Measurements from ENCODE around the gene PIGV.

PIGV gene

GRCh38 chr1:26783646-26784022, 4.1 kb upstream of the PIGV start:
- no peak for TF ChIP-seq GATA2 (IDR thresholded peaks at IDR 0.05; ENCODE audit: low read depth, low read length)
- TF ChIP-seq GATA3 (IDR thresholded peaks at IDR 0.05; ENCODE audit: low read depth, low read length): no peak

GRCh38 chr1:26784023-26784871, 3.5 kb upstream of the PIGV start:
- TF ChIP-seq GATA3 (IDR thresholded peaks at IDR 0.05; ENCODE audit: low read depth, low read length): no peak; the same call in 1 of the 2 replicates
- TF ChIP-seq GATA2 (IDR thresholded peaks at IDR 0.05; ENCODE audit: low read depth, low read length): no peak

DNA sequence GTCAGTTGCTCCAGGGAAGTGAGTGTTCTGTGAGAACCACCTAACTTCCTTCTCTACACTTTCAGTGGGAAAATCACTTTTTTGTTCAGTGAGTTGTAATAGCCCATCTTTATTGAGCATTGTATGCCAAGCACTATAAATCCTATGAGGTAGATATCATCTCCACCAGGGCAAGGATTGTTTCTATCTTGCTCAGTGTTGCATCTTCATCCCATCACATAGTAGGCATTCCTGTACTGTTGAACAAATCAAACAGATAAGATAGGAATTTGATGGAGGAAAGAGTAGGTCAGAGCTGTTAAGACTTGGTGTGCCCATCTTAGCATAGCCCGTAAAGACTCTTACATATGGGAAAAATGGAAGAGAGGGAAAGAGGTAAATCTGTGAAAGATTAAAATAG, 2.9 kb upstream of the PIGV start:
- TF ChIP-seq GATA3 (IDR thresholded peaks at IDR 0.05; ENCODE audit: low read depth, low read length) (no peak), GATA2 (IDR thresholded peaks at IDR 0.05; ENCODE audit: low read depth, low read length) (no peak)

DNA sequence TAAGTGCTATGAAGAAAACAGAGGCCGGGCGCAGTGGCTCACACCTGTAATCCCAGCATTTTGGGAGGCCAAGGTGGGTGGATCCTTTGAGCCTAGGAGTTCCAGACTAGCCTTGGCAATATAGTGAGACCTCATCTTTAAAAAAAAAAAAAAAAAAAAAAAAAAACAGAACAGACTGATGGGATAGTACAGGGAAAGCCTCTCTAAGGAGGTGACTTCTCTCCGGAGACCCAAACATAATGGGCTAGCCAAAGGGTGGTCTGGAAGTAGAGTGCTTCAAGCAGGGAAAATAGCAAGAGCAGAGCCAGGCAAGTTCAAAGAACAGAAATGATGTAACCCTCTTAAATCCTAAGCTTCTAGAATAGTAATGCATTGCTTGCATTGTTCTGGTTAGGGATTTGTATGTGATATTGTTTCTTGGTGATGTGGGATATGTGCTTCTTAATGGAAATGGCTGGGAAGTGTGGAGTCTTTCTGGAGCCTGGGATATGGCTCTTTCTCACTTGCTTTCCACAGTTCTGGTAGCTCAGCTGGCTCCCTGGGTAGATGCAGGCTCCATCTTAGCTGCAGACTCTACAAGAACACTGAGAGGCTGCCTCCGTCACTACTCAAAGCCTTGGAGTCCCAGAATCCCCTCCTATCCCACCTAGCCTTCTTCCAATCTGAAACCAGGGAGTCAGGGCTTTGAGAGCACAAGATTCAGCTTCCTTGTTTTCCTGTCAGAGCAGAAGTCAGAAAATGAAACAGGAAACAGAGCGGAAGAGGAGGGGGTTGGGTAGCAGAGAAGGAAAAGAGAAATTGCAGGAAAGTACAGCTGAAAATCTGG, 1.9 kb upstream of the PIGV start:
- TF ChIP-seq GATA3 (IDR thresholded peaks at IDR 0.05; ENCODE audit: low read depth, low read length): no peak
- no peak for TF ChIP-seq GATA2 (IDR thresholded peaks at IDR 0.05; ENCODE audit: low read depth, low read length)

- TF ChIP-seq GATA2 (IDR thresholded peaks at IDR 0.05; ENCODE audit: low read depth, low read length): no peak
- TF ChIP-seq GATA3 (IDR thresholded peaks at IDR 0.05; ENCODE audit: low read depth, low read length): no peak
These were observed 1.0 kb upstream of the PIGV start for GRCh38 chr1:26786437-26787380.

- no peak for TF ChIP-seq GATA3 (IDR thresholded peaks at IDR 0.05; ENCODE audit: low read depth, low read length)
- no peak for TF ChIP-seq GATA2 (IDR thresholded peaks at IDR 0.05; ENCODE audit: low read depth, low read length)
These were observed 407 bp upstream of the PIGV start for GRCh38 chr1:26787381-26787705.

DNA sequence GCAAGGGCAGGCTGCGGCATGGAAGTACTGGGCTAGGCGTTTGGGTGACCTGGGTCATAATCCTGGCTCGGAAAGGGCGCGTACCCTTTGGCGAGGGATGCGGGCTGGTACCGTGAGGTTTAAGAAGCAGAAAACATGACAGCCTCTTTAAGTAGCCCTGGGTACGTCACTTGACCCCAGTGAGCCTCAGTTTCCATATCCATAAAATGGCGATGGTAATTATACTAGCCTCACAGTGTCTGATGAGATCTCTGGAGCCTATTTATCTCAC, 700 bp downstream of the PIGV start:
- no peak for TF ChIP-seq GATA2 (IDR thresholded peaks at IDR 0.05; ENCODE audit: low read depth, low read length)
- no peak for TF ChIP-seq GATA3 (IDR thresholded peaks at IDR 0.05; ENCODE audit: low read depth, low read length)

DNA sequence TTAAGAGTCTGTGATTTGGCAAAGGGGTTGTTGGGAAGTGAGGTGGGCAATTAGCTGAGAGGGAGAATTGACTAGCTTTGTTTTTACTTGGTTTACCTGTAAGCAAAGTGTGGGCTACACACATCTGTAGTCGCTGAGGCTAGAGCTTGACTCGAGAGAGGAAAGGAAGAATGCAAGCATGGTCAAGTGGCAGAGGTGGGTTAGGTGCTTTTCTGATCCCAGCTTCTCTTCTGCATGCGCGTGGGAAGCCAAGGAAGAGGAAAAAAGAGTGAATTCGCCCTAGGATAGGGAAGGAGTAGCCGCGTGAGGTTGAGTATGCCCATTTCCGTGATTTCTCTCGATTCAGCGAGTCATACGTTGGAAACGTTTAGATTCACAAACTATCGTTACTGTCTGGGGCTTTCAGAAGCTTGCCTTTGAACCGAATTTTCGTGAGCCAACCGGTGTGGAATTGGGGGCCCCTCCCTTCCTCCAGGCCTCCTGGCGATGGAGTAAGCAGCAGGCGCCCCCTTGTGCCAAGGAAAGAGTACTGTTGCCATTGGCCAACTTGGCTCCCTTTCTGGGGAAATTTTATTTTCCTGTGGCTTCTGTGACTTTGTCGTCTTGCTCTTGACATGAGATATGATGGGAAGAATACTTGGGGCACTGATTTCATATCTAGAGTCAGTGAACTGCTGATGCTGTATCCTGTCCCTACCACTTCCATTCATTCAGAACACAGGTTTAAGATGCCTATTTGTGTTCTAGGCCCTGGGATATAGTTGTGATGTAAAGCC, 1.3 kb downstream of the PIGV start:
- TF ChIP-seq GATA3 (IDR thresholded peaks at IDR 0.05; ENCODE audit: low read depth, low read length): no peak
- no peak for TF ChIP-seq GATA2 (IDR thresholded peaks at IDR 0.05; ENCODE audit: low read depth, low read length)

DNA sequence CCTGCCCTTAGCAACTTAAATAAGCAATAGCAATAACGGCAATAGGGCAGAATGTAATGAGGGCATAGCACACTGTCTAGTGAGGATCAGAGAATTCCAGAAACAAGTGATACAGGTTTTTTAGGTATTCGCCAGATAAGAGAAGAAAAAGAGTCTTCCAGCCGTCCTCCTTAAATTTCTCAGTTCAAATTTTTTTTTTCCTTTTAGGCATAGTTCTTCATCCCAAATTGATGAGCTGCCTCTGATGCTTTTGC, 1.8 kb downstream of the PIGV start:
- TF ChIP-seq GATA3 (IDR thresholded peaks at IDR 0.05; ENCODE audit: low read depth, low read length) (no peak), GATA2 (IDR thresholded peaks at IDR 0.05; ENCODE audit: low read depth, low read length) (no peak)

DNA sequence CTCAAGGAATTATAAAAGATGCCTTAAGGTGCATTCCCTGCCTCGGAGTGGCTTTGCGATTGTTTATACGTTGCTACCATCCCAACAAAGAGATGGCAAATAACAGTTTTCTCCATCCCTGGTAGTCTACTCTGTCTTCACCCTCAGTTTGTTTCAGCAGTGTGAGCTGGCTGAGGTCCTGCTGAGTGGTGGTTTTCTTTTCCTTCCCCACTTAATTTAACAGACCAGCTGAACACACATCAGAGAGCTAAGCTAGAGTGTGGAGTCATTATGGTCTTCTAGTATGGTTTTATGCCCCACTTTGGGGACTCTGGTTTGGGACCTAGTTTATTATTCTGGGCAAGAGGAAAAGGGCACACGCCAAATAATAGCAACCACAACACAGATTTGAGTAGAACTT, 2.2 kb downstream of the PIGV start:
- TF ChIP-seq GATA3 (IDR thresholded peaks at IDR 0.05; ENCODE audit: low read depth, low read length) (no peak), GATA2 (IDR thresholded peaks at IDR 0.05; ENCODE audit: low read depth, low read length) (no peak)

DNA sequence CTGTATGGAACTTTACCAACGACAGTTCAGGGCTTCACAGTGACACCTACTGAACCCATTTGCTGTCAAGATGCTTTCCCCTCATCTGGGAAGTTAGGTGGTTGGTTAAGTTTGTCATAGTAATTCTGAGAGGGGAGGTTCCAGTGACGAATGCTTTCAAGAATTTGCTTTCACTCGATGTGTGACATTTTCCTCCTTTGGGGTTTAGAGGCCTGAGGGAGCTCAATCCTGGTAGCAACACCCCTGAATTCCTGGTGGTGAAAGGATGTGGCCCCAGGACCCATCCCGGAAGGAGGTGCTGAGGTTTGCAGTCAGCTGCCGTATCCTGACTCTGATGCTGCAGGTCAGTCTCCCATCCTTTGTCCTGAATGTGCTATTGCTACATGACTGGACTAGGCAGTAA, 2.8 kb downstream of the PIGV start:
- no peak for TF ChIP-seq GATA2 (IDR thresholded peaks at IDR 0.05; ENCODE audit: low read depth, low read length)
- no peak for TF ChIP-seq GATA3 (IDR thresholded peaks at IDR 0.05; ENCODE audit: low read depth, low read length)

GRCh38 chr1:26791148-26791547, 3.4 kb downstream of the PIGV start:
- no peak for TF ChIP-seq GATA2 (IDR thresholded peaks at IDR 0.05; ENCODE audit: low read depth, low read length)
- no peak for TF ChIP-seq GATA3 (IDR thresholded peaks at IDR 0.05; ENCODE audit: low read depth, low read length)

- TF ChIP-seq GATA2 (IDR thresholded peaks at IDR 0.05; ENCODE audit: low read depth, low read length) (no peak), GATA3 (IDR thresholded peaks at IDR 0.05; ENCODE audit: low read depth, low read length) (no peak)
These were observed 3.9 kb downstream of the PIGV start for GRCh38 chr1:26791626-26792025.

DNA sequence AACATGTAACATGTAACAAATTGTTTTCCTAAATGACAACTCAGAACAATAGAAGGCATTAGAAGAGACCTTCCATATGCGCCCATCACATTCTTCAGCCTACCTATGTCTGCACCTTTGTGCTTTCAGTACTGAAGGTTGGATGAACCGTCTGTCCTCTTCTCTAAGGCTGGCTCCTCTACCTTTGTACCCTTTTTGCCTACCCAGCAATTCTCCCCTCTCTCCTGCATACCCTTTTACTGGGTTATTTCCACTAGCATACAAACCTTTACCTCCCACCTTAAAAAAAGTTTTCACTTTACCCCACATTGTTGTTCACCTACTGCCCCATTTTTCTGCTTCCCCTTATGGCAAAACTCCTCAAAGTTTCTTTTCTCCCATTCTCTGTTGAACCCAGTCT, 5.2 kb downstream of the PIGV start:
- no peak for TF ChIP-seq GATA3 (IDR thresholded peaks at IDR 0.05; ENCODE audit: low read depth, low read length)
- TF ChIP-seq GATA2 (IDR thresholded peaks at IDR 0.05; ENCODE audit: low read depth, low read length): no peak
